ENCODE data around the gene GLT8D2. TPM values are rescaled to one million over a fixed set of nuclear protein-coding genes. Genes with fewer than 3 reads are reported as not detected.
"Not testable (repeated sequence)": the region's sequence is repeated elsewhere in the genome, so short reads cannot be mapped to it uniquely, and the experiment has no call there.

The GLT8D2 gene
- polyA plus RNA-seq, 4 donors, result 11.5 to 17.7 (median 16.0) TPM

- no peak for DNase-seq (ENCODE audit: low read depth in 4 of 4, low spot score in 3 of 4)
Observed at GRCh38 chr12:104054681-104055346, 4.8 kb upstream of the GLT8D2 start.

GRCh38 chr12:104050436-104050835, 449 bp upstream of the GLT8D2 start:
- no peak for DNase-seq (ENCODE audit: low read depth in 4 of 4, low spot score in 3 of 4)

- DNase-seq (ENCODE audit: low read depth in 4 of 4, low spot score in 3 of 4), result peak in 1 of 4 donors; percentile 18
Observed at GRCh38 chr12:104049278-104049902, 597 bp downstream of the GLT8D2 start.

- no peak for DNase-seq (ENCODE audit: low read depth in 4 of 4, low spot score in 3 of 4)
Observed at GRCh38 chr12:104048811-104049210, 1.2 kb downstream of the GLT8D2 start.

- DNase-seq (ENCODE audit: low read depth in 4 of 4, low spot score in 3 of 4), result no peak
Observed at GRCh38 chr12:104048162-104048561, 1.8 kb downstream of the GLT8D2 start.

GRCh38 chr12:104046306-104046705, 3.7 kb downstream of the GLT8D2 start:
- DNase-seq (ENCODE audit: low read depth in 4 of 4, low spot score in 3 of 4), result no peak

GRCh38 chr12:104044158-104044557, 5.8 kb downstream of the GLT8D2 start:
- DNase-seq (ENCODE audit: low read depth in 4 of 4, low spot score in 3 of 4), result no peak

- DNase-seq (ENCODE audit: low read depth in 4 of 4, low spot score in 3 of 4), result no peak
Observed at GRCh38 chr12:104042580-104042979, 7.4 kb downstream of the GLT8D2 start.

- DNase-seq (ENCODE audit: low read depth in 4 of 4, low spot score in 3 of 4), result not testable (repeated sequence)
Observed at GRCh38 chr12:104039769-104040168, 10.2 kb downstream of the GLT8D2 start.

GRCh38 chr12:104036143-104036542, 13.8 kb downstream of the GLT8D2 start:
- DNase-seq (ENCODE audit: low read depth in 4 of 4, low spot score in 3 of 4), result not testable (repeated sequence)

- DNase-seq (ENCODE audit: low read depth in 4 of 4, low spot score in 3 of 4), result not testable (repeated sequence)
Observed at GRCh38 chr12:104030596-104030995, 19.4 kb downstream of the GLT8D2 start.

- DNase-seq (ENCODE audit: low read depth in 4 of 4, low spot score in 3 of 4), result no peak
Observed at GRCh38 chr12:104026841-104027599, 23.0 kb downstream of the GLT8D2 start.

GRCh38 chr12:104025771-104026170, 24.2 kb downstream of the GLT8D2 start:
- DNase-seq (ENCODE audit: low read depth in 4 of 4, low spot score in 3 of 4), result no peak

GRCh38 chr12:104024348-104024747, 25.6 kb downstream of the GLT8D2 start:
- no peak for DNase-seq (ENCODE audit: low read depth in 4 of 4, low spot score in 3 of 4)

- DNase-seq (ENCODE audit: low read depth in 4 of 4, low spot score in 3 of 4), result no peak
Observed at GRCh38 chr12:104023710-104024109, 26.3 kb downstream of the GLT8D2 start.

- no peak for DNase-seq (ENCODE audit: low read depth in 4 of 4, low spot score in 3 of 4)
Observed at GRCh38 chr12:104022786-104023185, 27.2 kb downstream of the GLT8D2 start.

- not testable (repeated sequence) for DNase-seq (ENCODE audit: low read depth in 4 of 4, low spot score in 3 of 4)
Observed at GRCh38 chr12:104021862-104022261, 28.1 kb downstream of the GLT8D2 start.

GRCh38 chr12:104012331-104012730, 37.7 kb downstream of the GLT8D2 start:
- no peak for DNase-seq (ENCODE audit: low read depth in 4 of 4, low spot score in 3 of 4)

GRCh38 chr12:104011253-104011652, 38.7 kb downstream of the GLT8D2 start:
- no peak for DNase-seq (ENCODE audit: low read depth in 4 of 4, low spot score in 3 of 4)

- no peak for DNase-seq (ENCODE audit: low read depth in 4 of 4, low spot score in 3 of 4)
Observed at GRCh38 chr12:104010606-104011169, 39.3 kb downstream of the GLT8D2 start.

GRCh38 chr12:104010121-104010520, 39.9 kb downstream of the GLT8D2 start:
- DNase-seq (ENCODE audit: low read depth in 4 of 4, low spot score in 3 of 4), result no peak

All from right renal pelvis (tissue), 4 donors.